HG03457 (cell line): ENCODE data around the gene KIF26A.

Experiments used
- ATAC-seq: cut with Tn5 transposase; IDR thresholded peaks from one replicate; pipeline ENCODE4 v1.9.1; 2021; ENCODE audit warnings: moderate number of reproducible peaks; ENCODE audit not compliant: unreplicated experiment

Gene KIF26A

DNA sequence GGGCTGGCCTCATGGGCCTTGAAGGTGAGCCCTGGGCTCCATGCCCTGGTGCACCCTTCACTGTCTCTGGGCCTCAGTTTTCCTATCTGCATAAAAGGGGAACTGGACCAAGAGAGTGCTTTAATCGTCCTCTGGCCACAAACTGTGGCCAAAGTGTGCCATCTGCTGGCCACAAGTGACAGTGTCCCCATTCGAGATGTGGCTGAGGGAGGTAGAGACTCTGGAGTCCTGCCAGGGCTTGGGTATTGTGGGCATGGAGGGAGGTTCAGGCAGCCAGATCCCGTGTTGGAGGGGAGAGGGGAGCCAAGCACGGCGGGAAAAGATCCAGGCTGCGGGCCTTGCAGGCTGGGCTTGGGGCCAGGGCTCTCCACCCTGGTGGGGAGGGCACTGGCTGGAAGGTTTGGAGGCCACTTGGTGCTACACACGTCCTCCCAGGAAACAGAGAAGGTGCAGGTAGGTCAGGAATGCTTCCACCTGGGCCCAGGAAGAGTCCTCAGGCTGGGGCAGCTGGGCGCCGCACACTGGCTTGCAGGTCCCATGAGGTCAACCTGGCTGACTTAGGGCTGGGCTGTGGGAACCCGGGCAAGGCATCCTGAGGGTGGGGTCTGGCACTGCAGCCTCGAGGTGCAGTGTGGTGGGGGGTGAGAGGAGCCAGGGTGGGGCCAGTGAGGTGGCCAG is 7.3 kb upstream of the KIF26A start:
- no peak for ATAC-seq

DNA sequence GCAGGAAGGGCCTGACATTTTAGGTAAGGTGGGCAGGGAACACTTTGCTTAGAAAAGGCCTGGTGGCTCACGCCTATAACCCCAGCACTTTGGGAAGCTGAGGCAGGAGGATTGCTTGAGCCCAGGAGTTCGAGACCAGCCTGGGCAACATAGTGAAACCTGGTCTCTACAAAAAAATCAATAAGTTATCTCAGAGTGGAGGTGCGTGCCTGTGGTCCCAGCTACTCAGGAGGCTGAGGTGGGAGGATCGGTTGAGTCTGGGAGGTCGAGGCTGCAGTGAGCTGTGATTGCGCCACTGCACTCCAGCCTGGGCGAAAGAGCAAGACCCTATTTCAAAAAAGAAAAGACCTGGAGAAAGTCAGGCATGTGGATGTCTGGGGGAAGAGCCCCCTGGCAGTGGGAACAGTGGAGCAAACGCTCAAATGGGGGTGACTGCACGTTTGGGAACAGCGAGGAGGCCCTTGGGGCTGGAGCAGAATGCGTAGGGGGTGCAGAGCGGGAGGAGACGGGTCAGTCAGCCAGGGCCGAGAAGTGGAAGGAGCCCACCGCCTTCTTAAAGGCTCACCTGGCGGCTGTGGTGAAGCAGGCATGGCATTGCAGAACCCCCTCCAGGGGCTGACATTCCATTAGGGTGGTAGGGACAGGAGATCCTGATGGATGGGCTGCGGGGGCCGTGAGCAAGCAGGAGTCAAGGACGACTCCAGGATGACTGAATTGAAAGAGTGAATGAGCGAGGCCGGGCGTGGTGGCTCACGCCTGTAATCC is 6.2 kb upstream of the KIF26A start:
- no peak for ATAC-seq

DNA sequence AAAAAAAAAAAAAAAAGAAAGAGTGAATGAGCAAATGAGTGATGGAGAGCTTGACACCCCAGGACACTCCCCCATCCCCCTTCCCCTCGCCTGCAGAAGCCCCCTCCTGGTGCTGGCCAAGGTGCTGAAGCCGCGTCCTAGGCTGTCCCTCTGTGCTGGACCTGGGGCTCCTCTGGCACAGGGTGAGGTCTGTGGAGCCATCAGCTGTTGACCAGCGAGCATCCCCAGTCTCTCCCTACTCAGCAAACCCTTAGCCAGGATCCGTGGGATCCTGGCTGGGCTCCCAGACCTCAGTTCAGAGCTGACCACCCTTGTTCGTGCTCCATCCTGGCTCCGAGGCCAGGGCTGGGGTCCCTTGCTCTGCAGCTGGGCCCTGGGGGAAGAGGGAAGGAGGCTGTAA is 5.4 kb upstream of the KIF26A start:
- ATAC-seq, result no peak

DNA sequence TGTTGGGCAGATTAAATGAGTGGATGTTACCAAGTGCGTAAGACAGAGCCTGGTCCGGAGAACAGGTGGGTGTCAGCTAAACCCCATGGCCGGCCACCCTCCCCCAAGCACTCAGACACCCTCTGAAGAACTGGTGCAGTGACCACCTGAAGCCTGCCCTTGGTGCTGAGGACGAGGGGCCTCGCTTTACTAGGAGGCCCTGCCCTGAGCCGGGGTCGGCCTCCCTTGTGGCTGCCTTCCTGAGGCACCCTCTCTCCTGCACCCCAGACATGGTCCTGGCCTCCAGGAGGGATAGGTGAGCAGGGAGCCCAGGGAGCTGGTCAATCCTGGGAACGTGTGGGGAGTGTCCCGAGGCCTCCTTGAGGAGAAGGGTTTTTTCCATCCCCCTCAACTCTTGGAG is 4.9 kb upstream of the KIF26A start:
- no peak for ATAC-seq

DNA sequence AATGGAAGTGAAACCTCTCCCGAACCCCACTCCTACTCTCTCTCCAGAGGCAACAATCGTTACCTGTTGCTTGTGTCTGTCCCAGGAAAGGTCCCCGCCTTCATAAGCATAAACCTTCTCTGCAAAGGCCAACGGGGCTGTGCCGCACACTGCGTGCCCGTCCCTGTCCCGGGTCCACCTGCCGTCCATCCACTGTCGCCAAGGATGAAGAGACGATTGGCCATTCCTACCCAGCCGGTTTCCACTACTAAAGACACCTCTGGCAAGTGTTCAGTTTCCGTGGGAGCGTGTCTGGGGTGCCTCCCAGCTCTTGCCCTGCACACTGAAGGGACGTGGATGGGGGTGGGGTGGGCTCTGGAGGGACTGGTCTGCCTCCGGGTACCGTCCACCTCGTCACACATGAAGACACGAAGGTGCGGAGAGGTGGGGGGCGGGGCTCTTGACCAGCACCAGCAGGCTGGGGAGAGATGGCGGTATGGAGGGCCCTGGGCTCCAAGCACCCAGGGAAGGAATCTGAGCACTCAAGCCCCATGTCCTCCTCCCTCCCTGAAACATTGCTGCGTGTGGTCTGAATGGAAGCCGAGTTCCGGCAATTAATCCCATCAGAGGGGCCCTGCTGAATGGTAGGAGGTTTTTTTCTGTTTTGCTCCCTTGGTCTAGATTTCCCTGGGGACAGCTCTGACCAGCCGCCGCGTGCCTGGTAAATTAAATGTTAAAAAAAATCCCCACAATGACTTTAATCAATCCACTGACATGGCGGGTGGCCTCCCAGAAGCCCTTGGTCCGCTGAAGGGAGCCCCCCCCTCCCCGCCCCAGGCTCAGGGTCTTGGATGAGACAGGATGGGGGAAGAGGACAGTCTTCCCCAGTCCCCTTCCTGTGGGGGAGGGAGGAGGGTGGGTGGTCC is 4.1 kb upstream of the KIF26A start:
- no peak for ATAC-seq

DNA sequence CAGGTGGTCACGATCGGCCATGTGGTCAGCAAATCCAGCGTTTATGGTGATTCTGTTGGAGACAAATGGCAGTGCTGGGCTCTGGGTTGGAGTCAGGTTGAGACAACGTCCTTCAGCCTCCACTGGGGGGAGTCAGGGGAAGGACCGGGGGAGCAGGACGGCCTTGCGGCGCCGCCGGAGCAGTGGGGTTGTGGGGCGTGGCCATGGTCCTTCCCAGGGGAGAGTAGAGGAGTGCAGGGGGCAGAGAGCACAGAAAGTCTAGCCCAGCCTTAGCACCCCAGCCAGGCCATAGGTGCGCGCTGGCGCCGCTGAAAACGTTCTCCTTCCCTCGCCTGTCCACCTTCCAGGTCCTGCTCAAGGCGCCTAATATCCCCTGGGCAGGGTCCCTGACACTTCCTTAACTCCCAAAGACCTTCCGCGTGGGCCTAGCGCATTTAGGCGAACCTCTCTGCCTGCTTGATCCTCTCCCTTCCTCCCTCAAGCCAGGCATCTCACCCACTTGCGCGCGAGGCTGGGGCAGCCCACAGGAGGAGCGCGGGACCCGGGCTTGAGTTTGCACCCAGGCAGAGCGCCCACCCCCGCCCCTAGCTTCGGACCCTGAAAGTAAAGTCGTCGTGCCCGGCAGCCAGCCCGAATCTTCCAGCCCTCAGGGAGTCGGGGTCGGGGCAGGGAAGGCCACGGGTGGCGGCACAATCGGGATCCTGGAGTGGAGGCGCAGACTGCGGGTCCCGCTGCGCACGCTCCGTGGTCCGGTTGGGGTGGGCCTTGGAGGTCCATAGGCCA is 3.1 kb upstream of the KIF26A start:
- ATAC-seq, result no peak

GRCh38 chr14:104135904-104136471 is 2.4 kb upstream of the KIF26A start:
- no peak for ATAC-seq

GRCh38 chr14:104136472-104137296 is 1.7 kb upstream of the KIF26A start:
- no peak for ATAC-seq

DNA sequence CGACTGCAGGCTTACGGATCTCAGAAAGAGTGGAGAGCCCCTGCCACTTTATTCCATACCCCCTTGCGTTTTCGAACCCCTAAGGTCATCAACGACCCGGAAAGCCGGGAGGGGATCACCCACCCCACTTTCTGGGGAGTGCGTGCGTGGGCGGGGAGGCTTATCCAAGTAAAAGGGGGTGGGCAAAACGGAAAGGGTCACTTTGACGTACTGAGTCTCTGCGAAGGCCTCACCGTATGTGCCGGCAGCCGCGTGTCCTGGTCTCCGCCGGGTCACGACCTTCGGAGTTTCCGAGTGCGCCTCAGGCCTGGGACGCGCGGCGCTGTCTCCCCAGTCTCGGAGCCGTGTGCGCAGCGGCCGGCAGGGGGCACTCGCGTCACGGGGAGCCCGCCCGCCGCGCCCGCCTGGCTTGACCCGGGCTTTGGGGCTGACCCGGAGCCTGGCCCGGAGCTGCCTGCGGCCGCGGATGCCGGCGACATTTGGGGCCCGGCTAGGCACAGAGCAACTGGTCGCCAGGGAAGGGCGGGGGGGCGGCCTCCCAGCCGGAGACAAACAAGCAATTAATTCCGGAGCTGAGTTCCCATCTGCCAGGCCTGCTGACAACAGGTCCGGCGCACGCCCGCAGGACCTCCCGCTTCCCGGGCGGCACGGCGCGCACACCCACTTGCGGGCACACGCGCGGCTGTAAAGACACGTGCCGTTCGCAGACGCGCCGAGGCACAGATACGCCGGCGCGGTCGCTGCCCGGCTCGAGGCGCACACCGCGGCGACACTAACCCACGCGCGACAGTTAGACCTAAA is 890 bp upstream of the KIF26A start:
- ATAC-seq, result no peak

GRCh38 chr14:104138718-104139459 is 502 bp downstream of the KIF26A start:
- ATAC-seq, result no peak

DNA sequence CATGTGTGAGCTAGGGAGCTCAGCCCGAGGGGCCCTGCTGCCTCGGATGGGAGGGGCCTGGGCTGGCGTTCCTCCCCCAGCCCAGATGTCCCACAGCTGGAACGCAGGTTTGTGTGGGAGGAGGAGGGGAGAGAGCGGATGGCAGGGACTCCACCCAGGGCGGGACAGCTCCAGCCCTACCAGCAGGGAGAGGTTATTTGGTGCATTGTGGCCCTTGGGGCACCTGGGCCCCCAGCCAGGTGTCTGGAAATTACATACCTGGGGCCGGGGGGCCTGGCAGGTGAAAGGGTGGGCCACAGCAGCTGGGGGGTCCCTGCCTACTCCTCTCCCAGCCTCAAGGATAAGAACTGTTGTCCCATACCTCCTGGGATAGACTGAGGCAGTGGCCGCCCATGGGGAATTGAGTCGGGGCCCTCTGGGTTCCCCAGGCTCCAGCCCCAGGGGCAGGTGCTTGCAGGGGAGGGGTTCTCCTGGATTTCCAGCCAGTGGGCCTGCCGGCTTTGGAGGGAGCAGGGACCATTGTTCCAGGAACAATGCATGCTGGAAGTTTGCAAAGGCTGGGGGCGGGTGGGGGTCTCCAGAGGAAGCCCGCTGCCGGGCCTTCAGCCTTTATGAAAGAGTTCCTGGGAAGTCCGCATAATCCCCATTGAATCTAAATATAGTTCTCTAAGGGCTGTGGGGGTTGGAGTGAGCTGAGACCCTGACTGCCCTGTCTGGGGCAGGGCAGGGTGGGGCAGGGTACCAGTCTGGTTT is 1.2 kb downstream of the KIF26A start:
- no peak for ATAC-seq

DNA sequence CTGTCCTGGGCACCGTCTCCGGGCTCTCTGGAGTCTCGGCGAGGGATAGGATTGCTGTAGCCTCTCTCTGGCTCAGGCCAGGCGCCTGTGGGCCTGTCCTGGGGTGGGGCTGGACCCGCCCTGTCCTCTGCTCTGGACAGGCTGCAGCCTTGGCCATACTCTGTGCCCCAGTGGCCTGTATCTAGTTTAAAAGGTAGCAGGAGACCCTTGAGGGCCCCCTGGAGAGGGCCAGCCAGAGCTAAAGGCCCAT is 1.8 kb downstream of the KIF26A start:
- ATAC-seq, result no peak

GRCh38 chr14:104140463-104141331 is 2.3 kb downstream of the KIF26A start:
- no peak for ATAC-seq

DNA sequence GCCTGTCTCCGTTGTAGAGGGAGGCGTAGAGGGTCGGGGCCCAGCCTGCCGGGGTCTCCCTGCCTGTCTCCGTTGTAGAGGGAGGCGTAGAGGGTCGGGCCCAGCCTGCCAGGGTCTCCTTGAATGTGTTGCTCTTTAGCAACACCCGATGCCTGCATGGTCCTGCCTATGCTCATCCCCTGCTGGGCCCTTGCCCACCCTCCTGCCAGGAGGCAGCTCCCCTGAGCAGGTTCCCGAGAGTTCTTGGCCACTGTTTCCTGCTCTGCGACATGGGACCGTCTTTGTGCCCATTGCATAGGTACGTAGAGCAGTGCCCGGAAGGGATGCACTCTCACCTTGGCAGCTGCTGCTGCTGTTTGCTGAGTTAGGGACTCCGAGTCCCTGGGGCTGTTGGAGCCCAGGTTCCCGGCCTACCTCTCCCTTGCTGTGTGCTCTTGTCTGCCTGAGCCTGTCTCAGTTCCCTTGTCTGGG is 3.3 kb downstream of the KIF26A start:
- no peak for ATAC-seq

- ATAC-seq, result no peak
Observed at GRCh38 chr14:104142136-104142945, 4.0 kb downstream of the KIF26A start.

DNA sequence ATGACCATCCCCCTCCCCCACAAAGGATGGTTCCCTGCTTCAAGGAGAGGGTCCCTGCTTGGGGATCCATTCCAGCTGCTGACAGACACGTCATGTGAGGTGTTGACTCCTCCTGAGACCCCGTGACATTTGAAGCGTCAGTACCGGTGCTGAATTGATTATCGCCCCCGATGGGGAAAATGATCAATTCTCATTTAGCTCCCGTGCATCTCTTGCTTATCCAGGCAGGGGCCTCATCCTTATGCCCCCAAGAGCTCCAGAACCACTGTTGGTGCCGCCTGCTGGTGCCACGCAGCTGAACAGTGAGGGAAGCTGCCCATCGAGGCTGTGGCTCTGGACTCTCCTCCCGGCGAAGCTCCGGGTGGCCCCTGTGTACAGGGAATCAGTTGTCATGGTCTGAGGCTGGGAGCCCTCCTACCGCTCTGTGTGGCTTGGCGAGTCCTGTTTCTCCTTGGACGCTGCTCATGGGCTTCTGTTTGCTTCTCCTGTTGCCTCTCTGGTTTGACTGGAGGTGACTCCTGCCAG is 4.6 kb downstream of the KIF26A start:
- ATAC-seq, result no peak
